Stimulated activated CD4-positive, alpha-beta T cell treated with anti-CD3 and anti-CD28 coated beads, Interleukin-15, amount 100 ng/mL, for 1 hour (primary cell): Measurements from ENCODE around the gene MAPK14.
"Not testable (repeated sequence)": the region's sequence is repeated elsewhere in the genome, so short reads cannot be mapped to it uniquely, and the experiment has no call there.

ENCODE experiments used
- DNase-seq, 2 donors: peaks; one replicate each; pipeline ENCODE4 v3.0.0-alpha.2; 2020; ENCODE audit warnings: low read depth in 1 of 2, low spot score in 1 of 2

MAPK14 gene

GRCh38 chr6:36121787-36122494 lies 94.3 kb downstream of the MAPK14 start:
- no peak for DNase-seq

GRCh38 chr6:36122495-36123269 lies 95.1 kb downstream of the MAPK14 start:
- DNase-seq = no peak

- DNase-seq = peak; percentile 75 to 77
These were observed 95.9 kb downstream of the MAPK14 start for GRCh38 chr6:36123270-36124139.

GRCh38 chr6:36124346-36124745 lies 96.7 kb downstream of the MAPK14 start:
- not testable (repeated sequence) for DNase-seq

GRCh38 chr6:36124881-36125280 lies 97.3 kb downstream of the MAPK14 start:
- DNase-seq = no peak

GRCh38 chr6:36125575-36125974 lies 98.0 kb downstream of the MAPK14 start:
- DNase-seq = no peak

DNA sequence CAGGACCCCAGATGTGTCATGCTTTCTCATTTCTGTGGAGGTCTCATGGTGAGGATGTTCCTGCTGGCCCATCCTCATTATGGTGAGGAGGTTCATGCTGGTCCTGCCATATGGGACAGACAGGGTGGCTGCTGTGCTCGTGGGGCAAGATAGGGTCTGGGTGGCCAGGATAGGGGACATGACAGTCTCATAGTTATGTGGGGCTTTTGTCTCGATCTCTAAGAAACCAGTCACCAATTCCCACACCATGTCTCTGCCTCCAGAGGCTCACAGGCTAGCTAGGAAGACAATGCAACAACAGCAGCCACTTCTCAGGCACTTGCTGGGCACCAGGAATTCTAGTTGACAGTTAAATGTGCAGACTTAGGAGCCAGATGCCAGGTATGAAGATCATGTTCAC lies 98.5 kb downstream of the MAPK14 start:
- DNase-seq = no peak

DNA sequence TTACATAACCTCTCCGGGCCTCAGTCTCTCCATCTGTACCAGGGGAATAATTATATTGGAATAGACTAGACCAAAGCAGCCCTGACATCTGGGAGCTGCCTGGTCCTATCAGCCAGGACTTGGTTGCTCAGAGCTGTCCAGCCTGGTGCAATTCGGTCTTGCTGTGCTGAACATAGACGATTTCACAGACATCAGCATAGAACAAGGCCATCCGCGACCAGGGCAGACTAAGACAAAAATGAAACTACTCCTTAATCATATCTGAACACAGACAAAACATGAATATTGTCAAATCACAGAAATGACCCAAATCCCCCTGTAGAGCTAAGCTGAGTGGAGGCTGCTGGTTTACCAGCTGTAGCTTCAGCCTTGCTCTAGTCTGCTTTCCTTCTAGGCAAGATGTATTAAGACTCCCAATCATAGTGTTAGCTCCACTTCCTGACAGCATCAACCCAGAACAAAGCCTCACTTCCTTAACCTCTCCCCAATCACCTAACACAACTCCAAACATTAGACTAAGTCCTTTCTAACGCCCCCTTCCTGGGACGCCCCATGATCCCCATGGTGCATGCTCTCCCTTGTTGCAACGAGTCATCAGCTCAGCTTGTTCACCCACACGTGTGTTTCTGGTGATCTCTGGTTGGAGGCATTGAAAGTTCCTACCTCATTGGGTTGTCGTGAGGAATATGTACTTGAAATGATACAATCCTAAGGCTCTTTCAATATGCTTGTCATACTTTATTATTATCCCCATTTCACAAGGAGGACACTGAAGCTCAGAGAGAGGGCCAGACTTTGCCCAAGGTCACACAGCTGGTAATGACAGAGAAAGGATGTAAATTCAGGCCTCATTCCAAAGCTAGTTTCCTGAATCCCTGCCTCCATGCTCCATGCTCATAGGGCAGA lies 99.2 kb downstream of the MAPK14 start:
- no peak for DNase-seq

GRCh38 chr6:36127462-36128016 lies 99.9 kb downstream of the MAPK14 start:
- no peak for DNase-seq

- DNase-seq = no peak
These were observed 100.5 kb downstream of the MAPK14 start for GRCh38 chr6:36128073-36128472.

DNA sequence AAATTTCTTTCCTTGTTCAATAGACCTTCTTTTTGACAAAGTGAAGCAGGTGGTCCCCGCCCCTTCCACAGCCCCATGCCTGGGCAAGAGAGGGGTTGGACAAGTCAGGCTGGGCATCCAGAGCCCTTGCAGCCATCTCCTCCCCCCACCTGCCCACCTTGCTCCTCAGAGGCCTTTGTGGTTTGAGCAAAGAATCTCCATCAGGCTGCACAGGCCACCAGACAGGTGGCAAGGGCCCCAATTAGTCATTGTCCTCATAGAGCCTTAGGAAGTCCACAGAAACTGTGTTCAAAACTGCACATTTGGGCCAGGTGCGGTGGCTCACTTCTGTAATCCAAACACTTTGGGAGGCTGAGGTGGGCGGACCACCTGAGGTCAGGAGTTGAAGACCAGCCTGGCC lies 101.2 kb downstream of the MAPK14 start:
- DNase-seq = no peak

DNA sequence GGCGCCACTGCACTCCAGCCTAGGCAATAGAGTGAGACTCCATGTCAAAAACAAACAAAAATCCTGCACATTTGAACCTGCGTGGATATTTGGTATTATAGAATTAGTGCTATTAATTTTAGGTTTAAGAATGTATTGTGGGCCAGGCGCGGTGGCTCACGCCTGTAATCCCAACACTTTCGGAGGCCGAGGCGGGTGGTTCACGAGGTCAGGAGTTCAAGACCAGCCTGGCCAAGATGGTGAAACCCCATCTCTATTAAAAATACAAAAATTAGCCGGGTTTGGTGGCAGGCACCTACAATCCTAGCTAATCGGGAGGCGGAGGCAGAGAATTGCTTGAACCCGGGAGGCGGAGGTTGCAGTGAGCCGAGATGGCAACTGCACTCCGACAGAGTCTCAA lies 101.7 kb downstream of the MAPK14 start:
- DNase-seq = not testable (repeated sequence)

- DNase-seq = peak in 1 of 2 donors; percentile 27
These were observed 102.5 kb downstream of the MAPK14 start, which contains the start of gene MAPK13 for GRCh38 chr6:36129941-36130666. MAPK13 (plus strand) TSS chr6:36130513; CDS start chr6:36130583, 70 bp downstream.

DNA sequence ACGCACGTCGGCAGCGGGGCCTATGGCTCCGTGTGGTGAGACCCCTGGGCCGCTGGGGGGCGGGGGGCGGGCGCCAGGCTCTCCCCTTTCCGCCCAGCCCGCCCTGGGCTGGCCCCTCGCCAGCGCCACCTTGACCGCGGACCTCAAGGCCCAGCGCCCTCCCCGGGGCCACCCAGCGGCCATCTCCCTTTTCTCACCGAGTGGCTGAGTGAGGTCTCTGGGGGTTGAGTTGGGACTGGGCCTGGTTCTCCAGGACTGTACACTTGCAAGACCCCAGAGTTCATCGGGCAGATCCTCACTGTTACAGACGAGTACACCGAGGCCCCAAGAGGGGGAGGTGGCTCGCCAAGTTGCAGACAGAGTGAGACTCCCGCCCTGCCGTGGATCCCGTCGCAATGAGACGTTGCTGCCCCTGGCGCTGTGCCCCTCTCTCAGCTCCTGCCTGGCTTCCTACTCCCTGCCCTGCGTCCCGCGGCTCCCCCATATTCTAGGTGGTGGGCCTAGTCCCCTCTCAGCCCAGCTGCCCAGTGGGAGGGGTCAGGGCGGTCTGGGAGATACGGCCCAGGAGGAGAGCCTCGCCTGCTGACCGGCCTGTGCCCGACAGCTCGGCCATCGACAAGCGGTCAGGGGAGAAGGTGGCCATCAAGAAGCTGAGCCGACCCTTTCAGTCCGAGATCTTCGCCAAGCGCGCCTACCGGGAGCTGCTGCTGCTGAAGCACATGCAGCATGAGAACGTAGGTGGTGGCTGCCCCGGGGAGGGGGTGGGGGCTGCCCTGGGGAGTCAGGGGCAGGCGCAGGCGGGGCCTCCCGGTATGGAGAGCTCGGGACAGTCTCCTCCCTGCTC lies 103.3 kb downstream of the MAPK14 start:
- DNase-seq = peak in 1 of 2 donors; percentile 60

- no peak for DNase-seq
These were observed 104.1 kb downstream of the MAPK14 start for GRCh38 chr6:36131511-36132245.

- DNase-seq = no peak
These were observed 104.8 kb downstream of the MAPK14 start for GRCh38 chr6:36132246-36132895.

DNA sequence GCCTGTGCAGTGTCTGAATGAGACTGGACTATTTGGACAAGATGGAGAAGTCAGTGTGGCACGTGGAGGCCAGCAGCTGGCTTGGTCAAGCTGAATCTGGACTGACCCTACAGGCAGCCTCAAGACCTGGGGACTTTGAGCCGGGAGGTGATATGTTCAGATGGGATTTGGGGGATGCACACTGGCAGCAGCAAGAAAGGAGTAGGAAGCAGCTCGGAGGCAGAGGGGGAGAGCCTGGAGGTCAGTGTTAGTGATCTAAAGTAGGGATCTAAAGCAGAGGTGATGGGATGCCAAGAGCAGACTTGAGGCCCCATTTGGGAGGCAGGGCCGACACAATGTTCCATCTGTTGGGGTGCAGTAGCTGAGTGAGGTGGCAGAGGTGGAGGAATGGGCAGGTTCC lies 105.5 kb downstream of the MAPK14 start:
- no peak for DNase-seq
